HEK293 (cell line): ENCODE measurements around the gene C7orf33.

ENCODE experiments used
- CTCF ChIA-PET: fragments of 350-600 bp; formaldehyde crosslinking; extraction: SDS; loops from one replicate; lab custom pipeline; 2021; ENCODE audit warnings: antibody characterized with exemption; lab: Yijun Ruan, JAX
- POLR2A ChIA-PET: fragments of 300-600 bp; formaldehyde crosslinking; extraction: SDS; loops from one replicate; lab custom pipeline; 2020; ENCODE audit warnings: antibody characterized with exemption, inconsistent platforms; lab: Yijun Ruan, JAX
- H3K27ac ChIP-seq: fragments of 200-500 bp; sonication (Bioruptor generic); 2 replicates; pipeline ENCODE4 v1.5.1; 2014; ENCODE audit warnings: low read depth, low read length, control low read depth, inconsistent platforms; ENCODE audit errors: extremely low read depth
- H3K36me3 ChIP-seq, 2 experiments: fragments of 200-500 bp in 1 of 2; sonication (Bioruptor generic) in 1 of 2; 1 replicate in 1 of 2; 2 replicates in 1 of 2; pipeline ENCODE4 v1.5.1; 2014 to 2017; ENCODE audit warnings: inconsistent platforms in 2 of 2, low read length in 2 of 2; ENCODE audit not compliant: control insufficient read depth in 2 of 2, insufficient read depth in 1 of 2
- H3K4me1 ChIP-seq: fragments of 200-500 bp; sonication (Bioruptor generic); 2 replicates; pipeline ENCODE4 v1.5.1; 2014; ENCODE audit warnings: mild to moderate bottlenecking, low read length, inconsistent platforms; ENCODE audit not compliant: control insufficient read depth, insufficient read depth
- H3K4me3 ChIP-seq: 2 replicates; pipeline ENCODE4 v1.5.1; 2011; ENCODE audit warnings: low read depth, mild to moderate bottlenecking, control low read depth, low read length, moderate library complexity
- H3K9me3 ChIP-seq: fragments of 200-500 bp; sonication (Bioruptor generic); 2 replicates; pipeline ENCODE4 v1.5.1; 2014; ENCODE audit warnings: low read depth, low read length, inconsistent platforms; ENCODE audit not compliant: control insufficient read depth, insufficient read depth
- TCF7L2 ChIP-seq: IDR thresholded peaks from 2 replicates; pipeline ENCODE4 v1.6.1; 2011; ENCODE audit warnings: low read depth, mild to moderate bottlenecking, inconsistent platforms, low read length, moderate library complexity, borderline replicate concordance
- ZBTB1 ChIP-seq: fragments of 450-650 bp; formaldehyde crosslinking; IDR thresholded peaks from 2 replicates; pipeline ENCODE4 v1.5.1; 2016; ENCODE audit warnings: missing biosample characterization, missing genetic modification characterization
- ZBTB48 ChIP-seq: fragments of 450-650 bp; formaldehyde crosslinking; IDR thresholded peaks from 2 replicates; pipeline ENCODE4 v1.5.1; 2016; ENCODE audit warnings: missing biosample characterization, missing genetic modification characterization
- ZNF112 ChIP-seq: fragments of 450-650 bp; formaldehyde crosslinking; IDR thresholded peaks from 2 replicates; pipeline ENCODE4 v1.5.0; 2017; ENCODE audit warnings: missing biosample characterization, missing genetic modification characterization
- ZNF121 ChIP-seq: fragments of 450-650 bp; formaldehyde crosslinking; IDR thresholded peaks from 2 replicates; pipeline ENCODE4 v1.5.1; 2016; ENCODE audit warnings: missing biosample characterization, missing genetic modification characterization
- ZNF133 ChIP-seq: fragments of 450-650 bp; formaldehyde crosslinking; IDR thresholded peaks from 2 replicates; pipeline ENCODE4 v1.5.1; 2016; ENCODE audit warnings: missing biosample characterization, missing genetic modification characterization
- ZNF37A ChIP-seq: fragments of 450-650 bp; IDR thresholded peaks from 2 replicates; pipeline ENCODE4 v1.5.1; 2018; ENCODE audit warnings: missing biosample characterization, missing genetic modification characterization
- ZNF514 ChIP-seq: fragments of 450-650 bp; formaldehyde crosslinking; IDR thresholded peaks from 2 replicates; pipeline ENCODE4 v1.5.1; 2016; ENCODE audit warnings: missing biosample characterization, missing genetic modification characterization
- ZNF621 ChIP-seq: fragments of 450-650 bp; formaldehyde crosslinking; IDR thresholded peaks from 2 replicates; pipeline ENCODE4 v1.5.1; 2017; ENCODE audit warnings: missing biosample characterization, missing genetic modification characterization
- ZNF654 ChIP-seq: fragments of 450-650 bp; formaldehyde crosslinking; IDR thresholded peaks from 2 replicates; pipeline ENCODE4 v1.5.1; 2016; ENCODE audit warnings: low read depth, missing biosample characterization, missing genetic modification characterization
- ZNF776 ChIP-seq: fragments of 450-650 bp; formaldehyde crosslinking; IDR thresholded peaks from 2 replicates; pipeline ENCODE4 v1.5.0; 2017; ENCODE audit warnings: missing biosample characterization, missing genetic modification characterization, borderline replicate concordance
- TF ChIP-seq, protein P1 (sequence below): fragments of 450-650 bp; formaldehyde crosslinking; IDR thresholded peaks from 2 replicates; pipeline ENCODE4 v1.5.1; 2016; ENCODE audit warnings: missing biosample characterization, missing genetic modification characterization, borderline replicate concordance
- TF ChIP-seq, protein P2 (sequence below): fragments of 450-650 bp; formaldehyde crosslinking; IDR thresholded peaks from 2 replicates; pipeline ENCODE4 v1.5.1; 2016; ENCODE audit warnings: missing biosample characterization, missing genetic modification characterization
- TF ChIP-seq, protein P3 (sequence below): fragments of 450-650 bp; formaldehyde crosslinking; optimal IDR thresholded peaks from 2 replicates; pipeline ENCODE3; 2016; ENCODE audit warnings: missing biosample characterization, mild to moderate bottlenecking, missing genetic modification characterization
- TF ChIP-seq, protein P4 (sequence below): fragments of 450-650 bp; formaldehyde crosslinking; IDR thresholded peaks from 2 replicates; pipeline ENCODE4 v1.5.1; 2016; ENCODE audit warnings: missing biosample characterization, missing genetic modification characterization
- TF ChIP-seq, protein P5 (sequence below): fragments of 450-650 bp; formaldehyde crosslinking; IDR thresholded peaks from 2 replicates; pipeline ENCODE4 v1.5.1; 2016; ENCODE audit warnings: missing biosample characterization, missing genetic modification characterization
- TF ChIP-seq, protein P6 (sequence below): fragments of 450-650 bp; formaldehyde crosslinking; IDR thresholded peaks from 2 replicates; pipeline ENCODE4 v1.5.1; 2016; ENCODE audit warnings: missing biosample characterization, missing genetic modification characterization

The C7orf33 gene

DNA sequence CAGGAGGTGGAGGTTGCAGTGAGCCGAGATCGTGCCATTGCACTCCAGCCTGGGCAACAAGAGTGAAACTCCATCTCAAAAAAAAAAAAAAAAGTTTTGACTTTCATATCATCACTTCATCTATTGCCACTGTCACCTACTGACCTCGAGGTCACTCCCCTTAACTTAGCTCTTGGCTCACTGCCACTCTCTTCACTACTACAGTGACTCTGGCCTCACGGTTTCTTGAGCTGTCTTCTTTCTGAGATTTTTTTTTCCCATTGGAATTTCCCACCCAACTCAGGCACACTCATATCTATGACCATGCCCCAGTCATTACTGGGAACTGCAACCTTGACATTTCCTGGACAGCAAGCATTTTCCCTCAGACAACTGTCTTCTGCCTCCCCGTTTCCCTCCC, 42.6 kb upstream of the C7orf33 start (continued):
- TF ChIP-seq, protein P1, sequence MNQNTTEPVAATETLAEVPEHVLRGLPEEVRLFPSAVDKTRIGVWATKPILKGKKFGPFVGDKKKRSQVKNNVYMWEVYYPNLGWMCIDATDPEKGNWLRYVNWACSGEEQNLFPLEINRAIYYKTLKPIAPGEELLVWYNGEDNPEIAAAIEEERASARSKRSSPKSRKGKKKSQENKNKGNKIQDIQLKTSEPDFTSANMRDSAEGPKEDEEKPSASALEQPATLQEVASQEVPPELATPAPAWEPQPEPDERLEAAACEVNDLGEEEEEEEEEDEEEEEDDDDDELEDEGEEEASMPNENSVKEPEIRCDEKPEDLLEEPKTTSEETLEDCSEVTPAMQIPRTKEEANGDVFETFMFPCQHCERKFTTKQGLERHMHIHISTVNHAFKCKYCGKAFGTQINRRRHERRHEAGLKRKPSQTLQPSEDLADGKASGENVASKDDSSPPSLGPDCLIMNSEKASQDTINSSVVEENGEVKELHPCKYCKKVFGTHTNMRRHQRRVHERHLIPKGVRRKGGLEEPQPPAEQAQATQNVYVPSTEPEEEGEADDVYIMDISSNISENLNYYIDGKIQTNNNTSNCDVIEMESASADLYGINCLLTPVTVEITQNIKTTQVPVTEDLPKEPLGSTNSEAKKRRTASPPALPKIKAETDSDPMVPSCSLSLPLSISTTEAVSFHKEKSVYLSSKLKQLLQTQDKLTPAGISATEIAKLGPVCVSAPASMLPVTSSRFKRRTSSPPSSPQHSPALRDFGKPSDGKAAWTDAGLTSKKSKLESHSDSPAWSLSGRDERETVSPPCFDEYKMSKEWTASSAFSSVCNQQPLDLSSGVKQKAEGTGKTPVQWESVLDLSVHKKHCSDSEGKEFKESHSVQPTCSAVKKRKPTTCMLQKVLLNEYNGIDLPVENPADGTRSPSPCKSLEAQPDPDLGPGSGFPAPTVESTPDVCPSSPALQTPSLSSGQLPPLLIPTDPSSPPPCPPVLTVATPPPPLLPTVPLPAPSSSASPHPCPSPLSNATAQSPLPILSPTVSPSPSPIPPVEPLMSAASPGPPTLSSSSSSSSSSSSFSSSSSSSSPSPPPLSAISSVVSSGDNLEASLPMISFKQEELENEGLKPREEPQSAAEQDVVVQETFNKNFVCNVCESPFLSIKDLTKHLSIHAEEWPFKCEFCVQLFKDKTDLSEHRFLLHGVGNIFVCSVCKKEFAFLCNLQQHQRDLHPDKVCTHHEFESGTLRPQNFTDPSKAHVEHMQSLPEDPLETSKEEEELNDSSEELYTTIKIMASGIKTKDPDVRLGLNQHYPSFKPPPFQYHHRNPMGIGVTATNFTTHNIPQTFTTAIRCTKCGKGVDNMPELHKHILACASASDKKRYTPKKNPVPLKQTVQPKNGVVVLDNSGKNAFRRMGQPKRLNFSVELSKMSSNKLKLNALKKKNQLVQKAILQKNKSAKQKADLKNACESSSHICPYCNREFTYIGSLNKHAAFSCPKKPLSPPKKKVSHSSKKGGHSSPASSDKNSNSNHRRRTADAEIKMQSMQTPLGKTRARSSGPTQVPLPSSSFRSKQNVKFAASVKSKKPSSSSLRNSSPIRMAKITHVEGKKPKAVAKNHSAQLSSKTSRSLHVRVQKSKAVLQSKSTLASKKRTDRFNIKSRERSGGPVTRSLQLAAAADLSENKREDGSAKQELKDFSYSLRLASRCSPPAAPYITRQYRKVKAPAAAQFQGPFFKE: no peak
- no peak for TF ChIP-seq ZNF621 (tag by site-specific recombination)
- no peak for TF ChIP-seq TCF7L2
- no peak for TF ChIP-seq ZNF776 (tag by site-specific recombination)

DNA sequence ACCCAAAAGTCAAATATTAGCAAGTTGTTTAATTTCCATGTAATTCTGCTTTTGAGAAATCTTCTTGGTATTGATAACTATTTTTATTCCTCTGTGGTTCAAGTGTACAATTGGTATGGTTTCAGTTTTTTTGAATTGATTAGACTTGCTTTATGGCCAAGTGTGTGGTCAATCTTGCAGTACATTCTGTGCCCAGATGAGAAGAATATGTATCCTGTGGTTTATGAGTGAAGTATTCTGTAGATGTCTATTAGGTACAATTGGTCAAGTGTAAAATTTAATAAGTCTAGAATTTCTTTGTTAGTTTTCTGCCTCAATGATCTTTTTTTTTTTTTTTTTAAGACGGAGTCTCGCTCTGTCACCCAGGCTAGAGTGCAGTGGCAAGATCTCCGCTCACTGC, 36.6 kb upstream of the C7orf33 start:
- Histone ChIP-seq H3K4me1 (no peaks in the 10 kb centered on the region), H3K9me3 (no peaks in the 10 kb centered on the region), H3K27ac (no peak overlapping the region), H3K36me3 (no peaks in the 10 kb centered on the region), H3K4me3 (no peak overlapping the region)
- ChIA-PET CTCF (no interaction called here), POLR2A (no interaction called here)
- TF ChIP-seq ZNF514 (no peak), ZNF654 (tag by site-specific recombination) (no peak), ZNF112 (tag by site-specific recombination) (no peak), ZNF37A (tag by site-specific recombination) (no peak), ZBTB1 (no peak), ZNF133 (tag by site-specific recombination) (no peak), ZBTB48 (tag by site-specific recombination) (no peak), ZNF121 (no peak)
- TF ChIP-seq, protein P2, sequence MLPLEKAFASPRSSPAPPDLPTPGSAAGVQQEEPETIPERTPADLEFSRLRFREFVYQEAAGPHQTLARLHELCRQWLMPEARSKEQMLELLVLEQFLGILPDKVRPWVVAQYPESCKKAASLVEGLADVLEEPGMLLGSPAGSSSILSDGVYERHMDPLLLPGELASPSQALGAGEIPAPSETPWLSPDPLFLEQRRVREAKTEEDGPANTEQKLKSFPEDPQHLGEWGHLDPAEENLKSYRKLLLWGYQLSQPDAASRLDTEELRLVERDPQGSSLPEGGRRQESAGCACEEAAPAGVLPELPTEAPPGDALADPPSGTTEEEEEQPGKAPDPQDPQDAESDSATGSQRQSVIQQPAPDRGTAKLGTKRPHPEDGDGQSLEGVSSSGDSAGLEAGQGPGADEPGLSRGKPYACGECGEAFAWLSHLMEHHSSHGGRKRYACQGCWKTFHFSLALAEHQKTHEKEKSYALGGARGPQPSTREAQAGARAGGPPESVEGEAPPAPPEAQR (tag by site-specific recombination): no peak
- TF ChIP-seq, protein P3, sequence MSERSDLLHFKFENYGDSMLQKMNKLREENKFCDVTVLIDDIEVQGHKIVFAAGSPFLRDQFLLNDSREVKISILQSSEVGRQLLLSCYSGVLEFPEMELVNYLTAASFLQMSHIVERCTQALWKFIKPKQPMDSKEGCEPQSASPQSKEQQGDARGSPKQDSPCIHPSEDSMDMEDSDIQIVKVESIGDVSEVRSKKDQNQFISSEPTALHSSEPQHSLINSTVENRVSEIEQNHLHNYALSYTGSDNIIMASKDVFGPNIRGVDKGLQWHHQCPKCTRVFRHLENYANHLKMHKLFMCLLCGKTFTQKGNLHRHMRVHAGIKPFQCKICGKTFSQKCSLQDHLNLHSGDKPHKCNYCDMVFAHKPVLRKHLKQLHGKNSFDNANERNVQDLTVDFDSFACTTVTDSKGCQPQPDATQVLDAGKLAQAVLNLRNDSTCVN (tag by site-specific recombination): no peak
- TF ChIP-seq, protein P4, sequence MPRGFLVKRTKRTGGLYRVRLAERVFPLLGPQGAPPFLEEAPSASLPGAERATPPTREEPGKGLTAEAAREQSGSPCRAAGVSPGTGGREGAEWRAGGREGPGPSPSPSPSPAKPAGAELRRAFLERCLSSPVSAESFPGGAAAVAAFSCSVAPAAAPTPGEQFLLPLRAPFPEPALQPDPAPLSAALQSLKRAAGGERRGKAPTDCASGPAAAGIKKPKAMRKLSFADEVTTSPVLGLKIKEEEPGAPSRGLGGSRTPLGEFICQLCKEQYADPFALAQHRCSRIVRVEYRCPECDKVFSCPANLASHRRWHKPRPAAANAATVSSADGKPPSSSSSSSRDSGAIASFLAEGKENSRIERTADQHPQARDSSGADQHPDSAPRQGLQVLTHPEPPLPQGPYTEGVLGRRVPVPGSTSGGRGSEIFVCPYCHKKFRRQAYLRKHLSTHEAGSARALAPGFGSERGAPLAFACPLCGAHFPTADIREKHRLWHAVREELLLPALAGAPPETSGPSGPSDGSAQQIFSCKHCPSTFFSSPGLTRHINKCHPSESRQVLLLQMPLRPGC (tag by site-specific recombination): no peak
- TF ChIP-seq, protein P5, sequence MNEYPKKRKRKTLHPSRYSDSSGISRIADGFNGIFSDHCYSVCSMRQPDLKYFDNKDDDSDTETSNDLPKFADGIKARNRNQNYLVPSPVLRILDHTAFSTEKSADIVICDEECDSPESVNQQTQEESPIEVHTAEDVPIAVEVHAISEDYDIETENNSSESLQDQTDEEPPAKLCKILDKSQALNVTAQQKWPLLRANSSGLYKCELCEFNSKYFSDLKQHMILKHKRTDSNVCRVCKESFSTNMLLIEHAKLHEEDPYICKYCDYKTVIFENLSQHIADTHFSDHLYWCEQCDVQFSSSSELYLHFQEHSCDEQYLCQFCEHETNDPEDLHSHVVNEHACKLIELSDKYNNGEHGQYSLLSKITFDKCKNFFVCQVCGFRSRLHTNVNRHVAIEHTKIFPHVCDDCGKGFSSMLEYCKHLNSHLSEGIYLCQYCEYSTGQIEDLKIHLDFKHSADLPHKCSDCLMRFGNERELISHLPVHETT (tag by site-specific recombination): no peak
- TF ChIP-seq, protein P6, sequence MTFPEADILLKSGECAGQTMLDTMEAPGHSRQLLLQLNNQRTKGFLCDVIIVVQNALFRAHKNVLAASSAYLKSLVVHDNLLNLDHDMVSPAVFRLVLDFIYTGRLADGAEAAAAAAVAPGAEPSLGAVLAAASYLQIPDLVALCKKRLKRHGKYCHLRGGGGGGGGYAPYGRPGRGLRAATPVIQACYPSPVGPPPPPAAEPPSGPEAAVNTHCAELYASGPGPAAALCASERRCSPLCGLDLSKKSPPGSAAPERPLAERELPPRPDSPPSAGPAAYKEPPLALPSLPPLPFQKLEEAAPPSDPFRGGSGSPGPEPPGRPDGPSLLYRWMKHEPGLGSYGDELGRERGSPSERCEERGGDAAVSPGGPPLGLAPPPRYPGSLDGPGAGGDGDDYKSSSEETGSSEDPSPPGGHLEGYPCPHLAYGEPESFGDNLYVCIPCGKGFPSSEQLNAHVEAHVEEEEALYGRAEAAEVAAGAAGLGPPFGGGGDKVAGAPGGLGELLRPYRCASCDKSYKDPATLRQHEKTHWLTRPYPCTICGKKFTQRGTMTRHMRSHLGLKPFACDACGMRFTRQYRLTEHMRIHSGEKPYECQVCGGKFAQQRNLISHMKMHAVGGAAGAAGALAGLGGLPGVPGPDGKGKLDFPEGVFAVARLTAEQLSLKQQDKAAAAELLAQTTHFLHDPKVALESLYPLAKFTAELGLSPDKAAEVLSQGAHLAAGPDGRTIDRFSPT (tag by site-specific recombination): no peak
